Measurements from ENCODE around the gene PCNX2. TPM values are rescaled to one million over a fixed set of nuclear protein-coding genes. Genes with fewer than 3 reads are reported as not detected.
"Not testable (repeated sequence)": the region's sequence is repeated elsewhere in the genome, so short reads cannot be mapped to it uniquely, and the experiment has no call there.

Gene PCNX2
- total RNA-seq, 1 donor from 2014 or later = 5.5 TPM

GRCh38 chr1:233172201-233172600, 123.3 kb downstream of the PCNX2 start:
- peak; percentile 42 for DNase-seq (ENCODE audit: extremely low read depth, low read depth, low spot score)

- DNase-seq (ENCODE audit: extremely low read depth, low read depth, low spot score) = no peak
These were observed 124.8 kb downstream of the PCNX2 start for GRCh38 chr1:233170741-233171140.

- no peak for DNase-seq (ENCODE audit: extremely low read depth, low read depth, low spot score)
These were observed 127.1 kb downstream of the PCNX2 start for GRCh38 chr1:233168384-233168783.

GRCh38 chr1:233166896-233167295, 128.6 kb downstream of the PCNX2 start:
- no peak for DNase-seq (ENCODE audit: extremely low read depth, low read depth, low spot score)

- no peak for DNase-seq (ENCODE audit: extremely low read depth, low read depth, low spot score)
These were observed 131.8 kb downstream of the PCNX2 start for GRCh38 chr1:233163696-233164095.

GRCh38 chr1:233158322-233158721, 137.2 kb downstream of the PCNX2 start:
- no peak for DNase-seq (ENCODE audit: extremely low read depth, low read depth, low spot score)

- DNase-seq (ENCODE audit: extremely low read depth, low read depth, low spot score) = no peak
These were observed 138.3 kb downstream of the PCNX2 start for GRCh38 chr1:233157245-233157644.

GRCh38 chr1:233151861-233152260, 143.7 kb downstream of the PCNX2 start:
- no peak for DNase-seq (ENCODE audit: extremely low read depth, low read depth, low spot score)

- DNase-seq (ENCODE audit: extremely low read depth, low read depth, low spot score) = no peak
These were observed 151.1 kb downstream of the PCNX2 start for GRCh38 chr1:233144434-233144833.

- no peak for DNase-seq (ENCODE audit: extremely low read depth, low read depth, low spot score)
These were observed 152.3 kb downstream of the PCNX2 start for GRCh38 chr1:233143241-233143640.

GRCh38 chr1:233140974-233141373, 154.6 kb downstream of the PCNX2 start:
- no peak for DNase-seq (ENCODE audit: extremely low read depth, low read depth, low spot score)

- DNase-seq (ENCODE audit: extremely low read depth, low read depth, low spot score) = no peak
These were observed 155.0 kb downstream of the PCNX2 start for GRCh38 chr1:233140499-233140898.

GRCh38 chr1:233138788-233139585, 156.5 kb downstream of the PCNX2 start:
- DNase-seq (ENCODE audit: extremely low read depth, low read depth, low spot score) = no peak

- no peak for DNase-seq (ENCODE audit: extremely low read depth, low read depth, low spot score)
These were observed 159.7 kb downstream of the PCNX2 start for GRCh38 chr1:233135833-233136232.

- DNase-seq (ENCODE audit: extremely low read depth, low read depth, low spot score) = no peak
These were observed 163.1 kb downstream of the PCNX2 start for GRCh38 chr1:233132445-233132844.

GRCh38 chr1:233129031-233129430, 166.5 kb downstream of the PCNX2 start:
- not testable (repeated sequence) for DNase-seq (ENCODE audit: extremely low read depth, low read depth, low spot score)

GRCh38 chr1:233127157-233127556, 168.4 kb downstream of the PCNX2 start:
- no peak for DNase-seq (ENCODE audit: extremely low read depth, low read depth, low spot score)

- no peak for DNase-seq (ENCODE audit: extremely low read depth, low read depth, low spot score)
These were observed 172.7 kb downstream of the PCNX2 start for GRCh38 chr1:233122779-233123178.

GRCh38 chr1:233121947-233122559, 173.5 kb downstream of the PCNX2 start:
- no peak for DNase-seq (ENCODE audit: extremely low read depth, low read depth, low spot score)

GRCh38 chr1:233114860-233115259, 180.7 kb downstream of the PCNX2 start:
- DNase-seq (ENCODE audit: extremely low read depth, low read depth, low spot score) = no peak

GRCh38 chr1:233114159-233114558, 181.4 kb downstream of the PCNX2 start:
- no peak for DNase-seq (ENCODE audit: extremely low read depth, low read depth, low spot score)
